ENCODE results near the gene MZB1.
"Not testable (repeated sequence)": the region's sequence is repeated elsewhere in the genome, so short reads cannot be mapped to it uniquely, and the experiment has no call there.

MZB1 gene

GRCh38 chr5:139391570-139392323 is 2.0 kb upstream of the MZB1 start:
- DNase-seq, result no peak

- DNase-seq, result no peak
These were observed 1.2 kb upstream of the MZB1 start for GRCh38 chr5:139390639-139391569.

GRCh38 chr5:139388198-139388821 is 1.4 kb downstream of the MZB1 start:
- no peak for DNase-seq

DNA sequence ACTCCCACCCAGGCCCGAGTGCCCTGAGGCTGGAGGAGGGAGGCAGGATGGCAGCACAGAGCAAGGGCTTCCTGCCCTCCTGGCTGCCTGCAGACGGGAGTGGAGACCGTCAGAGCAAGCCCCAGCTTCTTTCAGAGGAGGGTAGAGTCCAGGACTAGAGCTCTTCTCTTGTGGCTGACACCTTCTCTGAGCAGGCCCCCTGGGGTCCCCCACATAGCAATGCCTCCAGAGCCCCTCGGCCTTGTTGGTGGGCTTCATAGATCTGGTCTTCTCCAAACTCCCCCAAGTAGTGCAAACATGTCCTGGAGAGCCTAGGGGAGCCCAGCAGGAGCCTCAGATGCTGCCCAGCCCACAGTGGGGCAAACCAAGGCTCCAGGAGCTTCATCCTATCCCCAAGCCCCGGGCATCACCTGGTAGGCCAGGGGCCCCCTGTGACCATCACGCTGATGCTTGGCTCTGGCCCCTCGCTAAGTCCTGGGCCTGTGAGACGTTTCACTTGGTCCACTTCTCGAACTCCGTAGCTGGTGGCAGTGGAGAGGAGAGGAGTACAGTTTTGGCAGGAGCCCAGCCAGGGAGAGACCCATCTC is 2.0 kb downstream of the MZB1 start:
- no peak for DNase-seq

- not testable (repeated sequence) for DNase-seq
These were observed 2.8 kb downstream of the MZB1 start for GRCh38 chr5:139386956-139387355.

GRCh38 chr5:139386050-139386438 is 3.7 kb downstream of the MZB1 start:
- DNase-seq, result no peak

DNA sequence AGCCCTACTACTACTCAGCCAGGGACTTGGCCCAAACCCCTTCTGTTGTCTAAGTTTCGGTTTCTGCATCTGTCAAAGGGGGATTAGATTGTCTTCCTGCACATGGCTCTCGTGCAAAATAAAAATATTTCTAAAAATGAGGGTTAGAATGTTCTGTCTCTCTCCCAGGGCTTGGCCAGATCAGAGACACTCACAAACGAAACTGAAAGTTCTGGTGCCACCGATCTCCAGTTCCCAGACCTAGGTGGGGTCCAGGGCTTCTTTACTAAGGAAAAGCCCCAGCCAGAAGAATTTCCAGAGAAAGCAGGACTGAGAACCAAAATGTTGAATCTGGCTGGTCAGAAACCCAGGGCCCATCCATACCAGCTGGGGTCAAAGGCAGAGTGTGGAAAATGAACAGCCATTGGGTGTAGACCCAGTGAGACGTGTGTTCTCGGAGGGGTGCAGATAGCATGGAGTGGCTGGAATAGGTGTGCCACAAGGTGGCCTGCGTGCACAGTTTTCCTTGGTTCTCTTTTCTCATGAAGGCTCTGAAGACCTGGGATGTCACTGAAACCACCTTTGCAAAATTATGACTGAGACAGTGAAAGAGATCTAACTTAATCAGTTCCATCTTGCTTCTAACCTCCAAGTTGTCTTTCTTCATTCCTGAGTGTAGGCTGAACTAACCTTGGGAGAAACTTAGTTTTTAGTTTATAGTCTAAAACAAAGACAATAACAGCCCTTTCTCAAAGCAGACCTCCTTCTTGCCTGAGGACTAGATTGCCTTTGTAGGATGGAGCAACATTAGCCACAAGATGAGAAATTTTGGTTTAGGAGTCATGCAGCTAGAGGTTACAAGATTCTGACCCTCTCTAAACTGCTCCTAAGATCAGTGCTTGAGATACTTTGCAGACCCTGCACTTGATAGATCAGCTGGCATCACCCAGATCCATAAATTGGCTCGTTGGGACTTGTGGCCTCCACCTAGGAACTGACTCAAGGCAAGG is 4.4 kb downstream of the MZB1 start:
- no peak for DNase-seq

GRCh38 chr5:139384591-139385051 is 5.1 kb downstream of the MZB1 start:
- DNase-seq, result no peak

GRCh38 chr5:139383993-139384590 is 5.6 kb downstream of the MZB1 start:
- no peak for DNase-seq

DNA sequence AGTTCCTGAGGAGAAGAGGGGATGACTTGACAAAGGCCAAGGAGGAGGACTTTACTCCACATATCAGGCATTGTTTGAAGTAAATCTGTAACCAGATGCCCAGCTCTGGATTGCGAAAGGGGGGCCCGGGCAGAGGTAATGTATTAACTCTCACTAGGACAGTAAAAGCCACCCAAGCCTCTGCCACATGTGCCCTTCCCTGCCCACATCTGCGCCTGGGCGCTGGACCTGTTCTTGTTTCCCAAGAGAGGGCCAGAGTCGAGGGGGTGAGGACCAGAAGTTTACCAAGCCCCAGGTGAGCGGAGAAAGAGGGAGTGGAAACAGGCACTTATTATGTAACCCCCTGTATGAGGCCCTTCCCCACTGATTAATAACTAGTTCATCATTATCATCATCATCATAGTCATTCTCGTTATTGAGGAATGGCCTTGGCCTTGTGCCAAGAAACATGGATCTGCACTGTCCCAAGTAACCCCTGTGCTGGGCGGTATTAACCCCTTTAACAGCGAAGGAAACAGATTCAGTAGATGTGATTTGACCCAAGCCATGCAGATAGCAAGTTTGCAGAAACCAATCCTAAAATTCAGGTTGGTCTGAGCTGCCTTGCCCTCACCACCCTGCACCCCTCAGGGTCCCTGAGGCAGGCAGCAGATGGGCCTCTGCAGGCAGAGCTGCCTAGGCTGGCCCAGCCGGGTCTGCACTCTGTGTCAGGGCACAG is 6.3 kb downstream of the MZB1 start, which contains the start of gene SLC23A1:
SLC23A1 (minus strand) TSS at position 23 of the 718 bp plus-strand sequence. CDS start 44 bp downstream, outside the sequence.
- no peak for DNase-seq

GRCh38 chr5:139382807-139383206 is 6.9 kb downstream of the MZB1 start:
- DNase-seq, result no peak

GRCh38 chr5:139381837-139382761 is 7.6 kb downstream of the MZB1 start:
- no peak for DNase-seq

DNA sequence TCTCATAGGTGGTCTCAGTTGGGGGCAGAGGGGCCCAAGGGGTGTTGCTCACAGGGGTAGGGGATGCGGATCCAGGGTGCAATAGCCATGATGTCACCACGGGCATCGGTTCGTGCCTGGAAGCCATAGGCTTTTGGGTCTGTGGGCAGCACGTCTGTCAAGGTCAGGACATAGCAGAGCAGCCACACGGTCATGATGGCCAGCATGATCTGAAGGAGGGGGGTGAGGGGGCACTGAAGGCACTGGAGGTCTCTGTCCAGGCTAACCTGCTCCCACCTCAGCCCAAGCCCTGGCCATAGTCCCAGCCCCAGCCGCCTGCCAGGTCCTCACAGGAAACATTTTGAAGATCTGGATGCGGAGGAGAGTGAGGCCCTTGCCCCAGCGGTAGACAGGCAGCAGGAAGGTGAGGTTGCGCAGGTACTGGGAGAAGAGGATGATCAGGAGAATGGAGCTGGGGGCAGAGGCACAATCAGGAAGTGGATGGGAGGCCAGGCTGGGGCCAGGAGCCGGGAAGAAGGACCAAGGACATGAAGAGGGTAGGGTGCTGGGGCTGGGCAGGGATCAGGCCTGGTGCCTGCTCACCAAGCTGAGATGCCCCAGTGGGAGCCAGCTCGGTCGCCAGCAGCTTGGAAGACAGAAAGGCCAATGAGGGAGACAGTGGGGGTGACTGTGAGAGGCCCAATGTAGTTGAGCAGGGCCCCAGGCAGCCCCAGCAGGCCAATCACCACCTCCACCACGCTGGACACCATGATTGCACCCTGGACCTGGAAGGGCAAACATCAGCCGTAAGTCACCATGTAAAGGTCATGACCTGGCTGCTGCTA is 9.9 kb downstream of the MZB1 start:
- no peak for DNase-seq

DNA sequence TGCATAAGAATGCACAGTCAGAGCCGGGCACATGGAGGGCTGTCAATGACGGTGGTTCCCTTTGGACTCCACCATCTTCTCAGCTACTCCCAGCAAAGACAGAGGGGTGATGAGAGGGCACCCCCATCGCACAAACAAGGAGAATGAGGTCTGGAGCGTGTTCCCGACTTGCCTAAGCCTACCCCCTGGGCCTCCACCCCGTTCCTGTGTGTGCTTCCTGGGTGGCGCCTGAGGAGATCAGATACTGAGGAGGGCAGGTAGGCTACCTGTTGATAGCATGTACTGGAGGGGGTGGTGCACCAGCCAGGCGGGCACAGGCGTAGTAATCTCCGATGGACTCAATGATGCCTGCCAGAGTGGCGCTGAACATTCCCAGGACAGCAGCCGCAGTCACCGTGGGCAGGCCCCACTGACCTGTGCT is 10.8 kb downstream of the MZB1 start:
- no peak for DNase-seq

GRCh38 chr5:139378101-139378825 is 11.4 kb downstream of the MZB1 start:
- DNase-seq, result no peak

- DNase-seq, result no peak
These were observed 12.5 kb downstream of the MZB1 start for GRCh38 chr5:139377226-139377625.

DNA sequence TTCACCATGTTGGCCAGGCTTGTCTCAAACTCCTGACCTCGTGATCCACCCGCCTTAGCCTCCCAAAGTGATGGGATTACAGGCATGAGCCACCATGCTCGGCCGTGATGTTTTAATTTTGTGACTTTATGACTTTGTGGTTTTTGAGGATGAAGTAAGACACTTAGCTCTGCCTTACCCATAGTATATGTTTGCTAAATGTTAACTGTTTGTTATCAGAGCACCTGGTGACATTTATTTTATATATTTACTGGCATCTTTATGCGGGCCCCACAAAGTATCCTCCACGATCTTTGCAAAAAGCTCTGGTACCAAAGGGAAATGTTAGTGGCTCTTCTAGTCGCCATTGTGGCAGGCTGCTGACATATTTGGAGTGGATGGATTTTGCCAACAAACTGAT is 13.3 kb downstream of the MZB1 start:
- no peak for DNase-seq

GRCh38 chr5:139374909-139375308 is 14.8 kb downstream of the MZB1 start:
- DNase-seq, result no peak

Data from retina (tissue), 1 donor.